H1 (cell line): ENCODE measurements around the gene TTC36. TPM values are rescaled to one million over a fixed set of nuclear protein-coding genes. Genes with fewer than 3 reads are reported as not detected.

Experiments
- GTF2F1 ChIP-seq: IDR thresholded peaks from 2 replicates; pipeline ENCODE4 v1.6.1; 2012; ENCODE audit warnings: low read depth, low read length, improper control_type of control experiment, borderline replicate concordance
- NRF1 ChIP-seq: IDR thresholded peaks from 2 replicates; pipeline ENCODE4 v1.6.1; 2011; ENCODE audit warnings: mild to moderate bottlenecking, low read depth, low read length, improper control_type of control experiment
- PHF8 ChIP-seq: fragments of 200-600 bp; sonication (generic); conservative IDR thresholded peaks from 2 replicates; pipeline ENCODE4 v1.7.1; 2012; ENCODE audit warnings: low read depth, mild to moderate bottlenecking, inconsistent platforms, low read length, moderate library complexity
- RNF2 ChIP-seq: fragments of 200-900, 300-1000 bp; sonication (generic); IDR thresholded peaks from 2 replicates; pipeline ENCODE4 v1.7.1; 2016; ENCODE audit warnings: borderline replicate concordance, low read depth, mild to moderate bottlenecking, antibody characterized with exemption, low read length; ENCODE audit not compliant: poor library complexity, severe bottlenecking; ENCODE audit errors: missing control alignments
- SAP30 ChIP-seq: fragments of 300-600 bp; sonication (generic); IDR thresholded peaks from 2 replicates; pipeline ENCODE4 v1.7.1; 2012; ENCODE audit warnings: low read length, moderate library complexity, mild to moderate bottlenecking, inconsistent platforms; ENCODE audit not compliant: insufficient read depth, insufficient replicate concordance
- SIX5 ChIP-seq: IDR thresholded peaks from 2 replicates; pipeline ENCODE4 v1.6.1; 2011; ENCODE audit warnings: mild to moderate bottlenecking, low read depth, low read length
- polyA plus RNA-seq, 7 experiments: library from polyadenylated mRNA; depleted of rRNA in 3 of 7; stranded (reverse) in 5 of 7; unstranded in 2 of 7; fragments of >200 nt in 5 of 7; fragments of 200-250 nt in 2 of 7; gene quantifications; 1 replicate in 5 of 7; 2 replicates in 1 of 7; 4 replicates in 1 of 7; pipeline versions ENCODE4 v1.2.1 to v1.2.3, GENCODE V29; 2011 to 2013; ENCODE audit warnings: missing spikeins in 2 of 7, mixed read lengths in 2 of 7
- total RNA-seq: library from RNA; stranded (reverse); fragmentation: NEBNext Ultra II Directional; extraction: Animal tissue kit (Norgen Biotek cat#: 25700); gene quantifications from 2 replicates; pipeline ENCODE4 v1.2.1, GENCODE V29; 2021

TTC36 gene
- total and polyA plus RNA-seq, 2 of the 8 experiments (the other 6 are each of a cell fraction or from before 2014, with no cell fraction given), result not detected

- TF ChIP-seq SAP30 (no peak), PHF8 (no peak), NRF1 (no peak), RNF2 (no peak), GTF2F1 (no peak), SIX5 (no peak)
- TF ChIP-seq, all 59 proteins: peak for 0
Measured at GRCh38 chr11:118503216-118503615, 24.1 kb upstream of the TTC36 start (continued).
